AG10803 (cell line): ENCODE data around the gene FLYWCH2.

Experiments used
- DNase-seq: peaks from one replicate; pipeline ENCODE4 v3.0.0; 2010; ENCODE audit warnings: low read depth
- H3K4me3 ChIP-seq: 2 replicates; pipeline ENCODE4 v1.5.1; 2011; ENCODE audit warnings: mild to moderate bottlenecking, low read length, control low read depth
- CTCF ChIP-seq: conservative IDR thresholded peaks from 2 replicates; pipeline ENCODE4 v1.5.1; 2011; ENCODE audit warnings: mild to moderate bottlenecking, low read length, control low read depth, inconsistent platforms

The FLYWCH2 gene

GRCh38 chr16:2894231-2894630 lies 11.2 kb downstream of the FLYWCH2 start:
- DNase-seq: no peak
- TF ChIP-seq CTCF: no peak
- no peak overlapping the region for H3K4me3 ChIP-seq

- TF ChIP-seq CTCF: no peak
- DNase-seq: no peak
- H3K4me3 ChIP-seq: no peak overlapping the region
Observed at GRCh38 chr16:2895813-2896212, 12.8 kb downstream of the FLYWCH2 start.

DNA sequence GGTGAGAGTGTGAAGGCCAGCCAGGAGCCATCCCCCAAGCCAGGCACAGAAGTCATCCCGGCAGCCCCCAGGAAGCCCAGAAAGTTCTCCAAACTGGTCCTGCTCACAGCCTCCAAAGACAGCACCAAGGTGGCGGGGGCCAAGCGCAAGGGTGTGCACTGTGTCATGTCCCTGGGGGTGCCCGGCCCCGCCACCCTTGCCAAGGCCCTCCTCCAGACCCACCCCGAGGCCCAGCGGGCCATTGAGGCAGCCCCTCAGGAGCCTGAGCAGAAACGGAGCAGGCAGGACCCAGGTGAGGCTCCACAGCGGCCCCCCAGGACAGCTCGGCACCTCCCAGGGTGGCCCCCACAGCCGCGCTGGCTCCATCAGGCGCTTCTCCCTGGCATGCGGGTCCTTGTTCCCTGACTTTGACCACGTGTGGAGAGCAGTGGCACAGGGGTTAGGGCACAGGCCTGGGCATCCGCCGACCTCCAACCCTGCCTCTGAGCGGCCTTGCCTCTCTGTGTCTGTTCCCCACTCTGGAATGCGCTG lies 13.5 kb downstream of the FLYWCH2 start:
- no peak for DNase-seq
- no peak overlapping the region for H3K4me3 ChIP-seq
- no peak for TF ChIP-seq CTCF

DNA sequence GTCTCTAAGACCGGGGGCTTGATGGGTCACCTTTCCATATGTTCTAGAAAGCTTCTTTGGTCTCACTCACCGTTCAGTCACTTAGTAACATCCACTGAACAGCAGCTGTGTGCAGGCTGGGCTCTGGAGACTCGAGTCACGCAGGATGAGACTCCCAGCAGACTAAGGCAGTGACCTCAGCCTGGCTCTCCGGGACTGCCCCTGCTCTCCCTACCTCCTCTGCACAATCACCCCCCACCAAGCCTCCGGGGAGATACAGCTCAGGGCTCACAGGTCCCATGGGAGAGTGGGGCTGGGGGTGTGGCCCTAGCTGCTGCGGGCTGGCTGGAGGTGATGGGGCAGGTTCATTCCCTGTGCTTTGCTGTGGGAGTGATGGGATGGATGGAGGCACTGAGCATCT lies 14.1 kb downstream of the FLYWCH2 start:
- no peak for DNase-seq
- no peak for TF ChIP-seq CTCF
- no peak overlapping the region for H3K4me3 ChIP-seq

DNA sequence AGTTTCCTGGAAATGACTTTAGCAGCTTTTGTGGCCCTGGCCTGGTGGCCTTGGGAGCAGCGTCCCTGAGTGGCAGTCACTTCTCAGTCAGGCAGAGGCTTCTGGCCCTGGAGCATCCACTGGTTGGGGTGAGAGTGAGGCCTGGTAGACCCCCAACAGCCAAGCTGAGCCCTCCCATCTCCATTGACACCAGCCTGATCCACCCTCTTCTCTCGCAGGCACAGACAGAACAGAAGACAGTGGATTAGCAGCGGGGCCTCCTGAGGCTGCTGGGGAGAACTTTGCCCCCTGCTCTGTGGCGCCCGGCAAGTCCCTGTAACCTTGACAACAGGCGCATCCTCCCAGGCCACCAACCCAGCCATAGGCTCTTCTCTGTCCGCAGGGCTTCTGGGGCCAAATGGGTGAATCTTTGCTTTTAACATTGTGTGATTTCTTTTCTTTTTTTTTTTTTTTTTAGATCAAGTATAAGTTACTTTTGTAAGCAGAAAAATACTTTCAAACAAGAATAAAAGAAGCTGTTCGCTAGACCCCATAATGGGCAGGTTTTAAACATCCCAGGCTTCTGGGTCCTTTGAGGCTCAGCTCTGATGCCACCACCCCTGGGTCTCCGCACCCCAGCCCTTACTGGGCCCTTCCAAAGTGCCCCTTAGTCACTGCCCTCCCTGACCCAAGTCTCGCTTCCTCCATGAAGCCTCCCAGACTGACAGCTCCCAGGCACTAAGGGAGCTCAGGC lies 16.0 kb downstream of the FLYWCH2 start:
- no peak for DNase-seq
- TF ChIP-seq CTCF: no peak

DNA sequence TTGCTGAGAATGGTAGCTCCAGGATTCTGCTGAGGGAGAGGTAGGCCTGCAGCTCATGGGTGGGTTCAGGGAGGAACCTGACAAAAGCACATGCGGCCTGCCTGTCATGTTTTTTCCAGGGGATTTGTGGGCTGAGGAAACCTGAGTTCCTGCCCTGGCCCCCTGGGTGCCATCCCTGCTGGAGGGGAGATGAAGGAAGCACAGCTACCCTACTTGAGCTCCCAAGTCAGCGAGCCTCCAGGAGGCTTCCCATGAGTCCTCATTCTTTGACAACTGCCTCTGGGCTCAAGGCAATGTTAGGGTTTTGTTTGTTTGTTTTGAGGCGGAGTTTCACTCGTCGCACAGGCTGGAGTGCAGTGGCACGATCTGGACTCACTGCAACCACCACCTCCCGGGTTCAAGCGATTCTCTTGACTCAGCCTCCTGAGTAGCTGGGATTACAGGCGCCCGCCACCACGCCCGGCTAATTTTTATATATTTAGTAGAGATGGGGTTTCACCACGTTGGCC lies 16.6 kb downstream of the FLYWCH2 start:
- H3K4me3 ChIP-seq: no peak overlapping the region
- TF ChIP-seq CTCF: no peak
- DNase-seq: no peak

More for the DNA sequence above, 16.0 kb downstream of the FLYWCH2 start:
- no peak overlapping the region for H3K4me3 ChIP-seq

GRCh38 chr16:2900526-2901075 lies 17.6 kb downstream of the FLYWCH2 start:
- no peak for TF ChIP-seq CTCF
- no peak for DNase-seq
- no peak overlapping the region for H3K4me3 ChIP-seq
